ENCODE results near the gene PCSK6. TPM values are rescaled to one million over a fixed set of nuclear protein-coding genes. Genes with fewer than 3 reads are reported as not detected.

The PCSK6 gene
- total RNA-seq, 4 donors from 2014 or later = 4.0 to 28.6 (median 17.5) TPM

GRCh38 chr15:101390060-101390459 is 99.4 kb downstream of the PCSK6 start:
- intact Hi-C loops (cut with DNase I) = no loop called here
- 81 to 93% methylated on average over 6 to 9 of the region's 9 CpGs for WGBS, 2 donors
- H3K36me3 ChIP-seq = no peaks in the 10 kb centered on the region
- TF ChIP-seq, protein P1, sequence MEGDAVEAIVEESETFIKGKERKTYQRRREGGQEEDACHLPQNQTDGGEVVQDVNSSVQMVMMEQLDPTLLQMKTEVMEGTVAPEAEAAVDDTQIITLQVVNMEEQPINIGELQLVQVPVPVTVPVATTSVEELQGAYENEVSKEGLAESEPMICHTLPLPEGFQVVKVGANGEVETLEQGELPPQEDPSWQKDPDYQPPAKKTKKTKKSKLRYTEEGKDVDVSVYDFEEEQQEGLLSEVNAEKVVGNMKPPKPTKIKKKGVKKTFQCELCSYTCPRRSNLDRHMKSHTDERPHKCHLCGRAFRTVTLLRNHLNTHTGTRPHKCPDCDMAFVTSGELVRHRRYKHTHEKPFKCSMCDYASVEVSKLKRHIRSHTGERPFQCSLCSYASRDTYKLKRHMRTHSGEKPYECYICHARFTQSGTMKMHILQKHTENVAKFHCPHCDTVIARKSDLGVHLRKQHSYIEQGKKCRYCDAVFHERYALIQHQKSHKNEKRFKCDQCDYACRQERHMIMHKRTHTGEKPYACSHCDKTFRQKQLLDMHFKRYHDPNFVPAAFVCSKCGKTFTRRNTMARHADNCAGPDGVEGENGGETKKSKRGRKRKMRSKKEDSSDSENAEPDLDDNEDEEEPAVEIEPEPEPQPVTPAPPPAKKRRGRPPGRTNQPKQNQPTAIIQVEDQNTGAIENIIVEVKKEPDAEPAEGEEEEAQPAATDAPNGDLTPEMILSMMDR (IDR thresholded peaks at IDR 0.05) = no peak
- no peak for TF ChIP-seq POLR2A (IDR thresholded peaks at IDR 0.05)
- no peak for DNase-seq
- no peak overlapping the region for H3K4me3 ChIP-seq (replicated peaks in 1 of 3)
- H3K27me3 ChIP-seq = no peaks in the 10 kb centered on the region
- no peak overlapping the region for H3K27ac ChIP-seq
- H3K9me3 ChIP-seq = no peaks in the 10 kb centered on the region
- no peaks in the 10 kb centered on the region for H3K4me1 ChIP-seq

GRCh38 chr15:101389362-101389761 is 100.1 kb downstream of the PCSK6 start:
- Histone ChIP-seq H3K4me1 (no peaks in the 10 kb centered on the region), H3K4me3 (replicated peaks in 1 of 3) (no peak overlapping the region), H3K27ac (no peak overlapping the region), H3K27me3 (no peaks in the 10 kb centered on the region), H3K36me3 (no peaks in the 10 kb centered on the region), H3K9me3 (no peaks in the 10 kb centered on the region)
- intact Hi-C loops (cut with DNase I) = no loop called here
- WGBS, 2 donors = 93 to 96% methylated on average over 7 to 9 of the region's 9 CpGs
- TF ChIP-seq, protein P1 (IDR thresholded peaks at IDR 0.05) = no peak
- TF ChIP-seq POLR2A (IDR thresholded peaks at IDR 0.05) = no peak
- no peak for DNase-seq

DNA sequence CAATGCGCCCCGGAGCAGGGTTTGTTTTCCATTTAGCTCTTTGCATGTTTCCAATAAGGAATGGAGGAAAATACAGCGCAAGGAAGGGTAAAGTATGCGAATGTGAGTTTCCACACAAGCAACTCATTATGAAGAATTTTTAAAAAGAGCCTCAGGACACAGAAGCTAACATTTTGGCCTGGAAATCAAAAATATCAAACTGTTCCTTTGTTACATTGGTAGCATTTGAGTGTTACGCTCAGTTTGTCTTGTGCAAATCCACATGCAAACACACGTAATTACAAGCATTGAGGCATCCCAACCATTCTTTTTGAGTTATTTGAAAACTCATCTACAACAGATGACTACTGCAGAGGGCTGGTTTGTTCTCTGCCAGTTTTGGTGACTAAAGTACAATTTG is 101.5 kb downstream of the PCSK6 start:
- DNase-seq = no peak
- Histone ChIP-seq H3K4me1 (no peaks in the 10 kb centered on the region), H3K27me3 (no peaks in the 10 kb centered on the region), H3K27ac (no peak overlapping the region), H3K4me3 (replicated peaks in 1 of 3) (no peak overlapping the region), H3K36me3 (no peaks in the 10 kb centered on the region), H3K9me3 (no peaks in the 10 kb centered on the region)
- 78 to 94% methylated on average over 6 of the region's 6 CpGs for WGBS, 2 donors
- intact Hi-C loops (cut with DNase I) = no loop called here
- TF ChIP-seq POLR2A (IDR thresholded peaks at IDR 0.05) = no peak
- TF ChIP-seq, protein P1 (IDR thresholded peaks at IDR 0.05) = no peak

- WGBS, 2 donors = 73 to 90% methylated on average over 8 to 9 of the region's 9 CpGs
These were observed 101.9 kb downstream of the PCSK6 start for GRCh38 chr15:101387574-101387973.

GRCh38 chr15:101386967-101387366 is 102.5 kb downstream of the PCSK6 start:
- H3K27me3 ChIP-seq = no peaks in the 10 kb centered on the region
- H3K27ac ChIP-seq = no peak overlapping the region
- intact Hi-C loops (cut with DNase I) = no loop called here
- no peaks in the 10 kb centered on the region for H3K9me3 ChIP-seq
- DNase-seq = no peak
- H3K36me3 ChIP-seq = no peaks in the 10 kb centered on the region
- TF ChIP-seq POLR2A (IDR thresholded peaks at IDR 0.05) = no peak
- TF ChIP-seq, protein P1 (IDR thresholded peaks at IDR 0.05) = no peak
- H3K4me1 ChIP-seq = no peaks in the 10 kb centered on the region
- 84 to 86% methylated on average over 10 of the region's 10 CpGs for WGBS, 2 donors
- no peak overlapping the region for H3K4me3 ChIP-seq (replicated peaks in 1 of 3)

More at GRCh38 chr15:101387574-101387973, 101.9 kb downstream of the PCSK6 start:
- TF ChIP-seq, protein P1 (IDR thresholded peaks at IDR 0.05) = no peak
- no peak for TF ChIP-seq POLR2A (IDR thresholded peaks at IDR 0.05)
- Histone ChIP-seq H3K4me3 (replicated peaks in 1 of 3) (no peak overlapping the region), H3K27me3 (no peaks in the 10 kb centered on the region), H3K27ac (no peak overlapping the region), H3K4me1 (no peaks in the 10 kb centered on the region), H3K36me3 (no peaks in the 10 kb centered on the region), H3K9me3 (no peaks in the 10 kb centered on the region)
- intact Hi-C loops (cut with DNase I) = no loop called here
- DNase-seq = no peak
